HEK293T (cell line): ENCODE results near the gene RAB40A.
A peak's percentile ranks its signal among the peaks of the same experiment; 100 is the strongest.
"Not testable (repeated sequence)": the region's sequence is repeated elsewhere in the genome, so short reads cannot be mapped to it uniquely, and the experiment has no call there.

Source experiments
- CTCF ChIA-PET: fragments of 350-600 bp; formaldehyde crosslinking; extraction: SDS; loops from one replicate; lab custom pipeline; 2021; ENCODE audit warnings: antibody characterized with exemption, inconsistent platforms; lab: Yijun Ruan, JAX
- POLR2A ChIA-PET: fragments of 350-600 bp; formaldehyde crosslinking; extraction: SDS; loops from one replicate; lab custom pipeline; 2020; ENCODE audit warnings: antibody characterized with exemption, inconsistent platforms; lab: Yijun Ruan, JAX
- DNase-seq: peaks from one replicate; pipeline ENCODE4 v3.0.0; 2012; ENCODE audit warnings: mixed read lengths; ENCODE audit errors: extremely low spot score
- ARNT ChIP-seq: fragments of 450-650 bp; IDR thresholded peaks from 2 replicates; pipeline ENCODE4 v1.6.1; 2017; ENCODE audit warnings: mild to moderate bottlenecking
- BHLHE40 ChIP-seq: fragments of 450-650 bp; IDR thresholded peaks from 2 replicates; pipeline ENCODE4 v1.6.1; 2016; ENCODE audit warnings: mild to moderate bottlenecking, moderate library complexity, borderline replicate concordance
- CTBP1 ChIP-seq: fragments of 450-650 bp; IDR thresholded peaks from 2 replicates; pipeline ENCODE4 v1.6.1; 2016; ENCODE audit warnings: borderline replicate concordance
- ELF4 ChIP-seq: fragments of 450-650 bp; IDR thresholded peaks from 2 replicates; pipeline ENCODE4 v1.6.1; 2017; ENCODE audit warnings: antibody characterized with exemption
- FOXA1 ChIP-seq: fragments of 450-650 bp; IDR thresholded peaks from 2 replicates; pipeline ENCODE4 v1.6.1; 2016; ENCODE audit warnings: mild to moderate bottlenecking
- FOXK2 ChIP-seq: fragments of 450-650 bp; IDR thresholded peaks from 2 replicates; pipeline ENCODE4 v1.6.1; 2016; ENCODE audit warnings: mild to moderate bottlenecking
- FOXM1 ChIP-seq: fragments of 450-650 bp; IDR thresholded peaks from 2 replicates; pipeline ENCODE4 v1.6.1; 2017; ENCODE audit warnings: mild to moderate bottlenecking, borderline replicate concordance
- HDGF ChIP-seq: fragments of 450-650 bp; IDR thresholded peaks from 2 replicates; pipeline ENCODE4 v1.6.1; 2017; ENCODE audit warnings: antibody characterized with exemption, borderline replicate concordance
- L3MBTL2 ChIP-seq: fragments of 450-650 bp; conservative IDR thresholded peaks from 2 replicates; pipeline ENCODE4 v1.6.1; 2016; ENCODE audit warnings: mild to moderate bottlenecking
- LEF1 ChIP-seq: fragments of 450-650 bp; IDR thresholded peaks from 2 replicates; pipeline ENCODE4 v1.6.1; 2017; ENCODE audit warnings: mild to moderate bottlenecking, borderline replicate concordance
- NFRKB ChIP-seq: fragments of 450-650 bp; IDR thresholded peaks from 2 replicates; pipeline ENCODE4 v1.6.1; 2016; ENCODE audit warnings: mild to moderate bottlenecking, moderate library complexity
- PKNOX1 ChIP-seq: fragments of 450-650 bp; IDR thresholded peaks from 2 replicates; pipeline ENCODE4 v1.6.1; 2016
- SP1 ChIP-seq: fragments of 450-650 bp; IDR thresholded peaks from 2 replicates; pipeline ENCODE4 v1.6.1; 2017
- SUZ12 ChIP-seq: fragments of 450-650 bp; IDR thresholded peaks from 2 replicates; pipeline ENCODE4 v1.6.1; 2016; ENCODE audit warnings: mild to moderate bottlenecking
- TARDBP ChIP-seq: fragments of 450-650 bp; IDR thresholded peaks from 2 replicates; pipeline ENCODE4 v1.6.1; 2016
- ZNF384 ChIP-seq: fragments of 450-650 bp; IDR thresholded peaks from 2 replicates; pipeline ENCODE4 v1.6.1; 2016

Gene RAB40A

GRCh38 chrX:103464072-103464773 lies 55.1 kb downstream of the RAB40A start:
- DNase-seq, result peak; percentile 80
- ChIA-PET POLR2A (interaction anchor here (0.6 to 2.5 kb wide), 5 partner anchors 59 to 254 kb away, joined by 3 to 18 read pairs (median 12); partner anchors contain the start of genes BEX3, TCEAL8 and TCEAL9), CTCF (interaction anchor here (0.6 to 1.7 kb wide), 34 partner anchors 8 to 1742 kb away, joined by 3 to 16 read pairs (median 4); partner anchors contain the start of genes TCEAL8 and TCEAL9)
- TF ChIP-seq FOXK2 (no peak), LEF1 (no peak), ARNT (no peak), L3MBTL2 (no peak), PKNOX1 (peak; percentile 26; the same call in 1 of the 2 replicates)

- POLR2A ChIA-PET, result no interaction called here
- no peak for DNase-seq
- CTCF ChIA-PET, result no interaction called here
- no peak for TF ChIP-seq NFRKB
- TF ChIP-seq LEF1, result no peak
- TF ChIP-seq FOXK2, result no peak
- TF ChIP-seq SP1, result no peak
- TF ChIP-seq CTBP1, result no peak
- TF ChIP-seq ELF4, result no peak
- no peak for TF ChIP-seq HDGF
- no peak for TF ChIP-seq ARNT
- TF ChIP-seq TARDBP, result no peak
- no peak for TF ChIP-seq BHLHE40
- no peak for TF ChIP-seq FOXM1
- TF ChIP-seq ZNF384, result no peak
- TF ChIP-seq FOXA1, result no peak
- no peak for TF ChIP-seq PKNOX1
- TF ChIP-seq L3MBTL2, result no peak
- TF ChIP-seq SUZ12, result no peak
Observed at GRCh38 chrX:103461156-103461555, 58.1 kb downstream of the RAB40A start.

GRCh38 chrX:103460001-103460755 lies 59.1 kb downstream of the RAB40A start:
- CTCF ChIA-PET, result interaction anchor here (0.7 kb wide), 1 partner anchor 24 kb away, joined by 6 read pairs; no protein-coding TSS in a partner anchor
- POLR2A ChIA-PET, result not testable (repeated sequence)

GRCh38 chrX:103453655-103454054 lies 65.6 kb downstream of the RAB40A start:
- DNase-seq, result no peak
- POLR2A ChIA-PET, result no interaction called here
- no peak for TF ChIP-seq SUZ12
- no peak for TF ChIP-seq LEF1
- no peak for TF ChIP-seq NFRKB
- CTCF ChIA-PET, result no interaction called here

More at GRCh38 chrX:103460001-103460755, 59.1 kb downstream of the RAB40A start:
- DNase-seq, result not testable (repeated sequence)
